Measurements from ENCODE around the gene WDFY4.
A peak's percentile ranks its signal among the peaks of the same experiment; 100 is the strongest.

The WDFY4 gene

DNA sequence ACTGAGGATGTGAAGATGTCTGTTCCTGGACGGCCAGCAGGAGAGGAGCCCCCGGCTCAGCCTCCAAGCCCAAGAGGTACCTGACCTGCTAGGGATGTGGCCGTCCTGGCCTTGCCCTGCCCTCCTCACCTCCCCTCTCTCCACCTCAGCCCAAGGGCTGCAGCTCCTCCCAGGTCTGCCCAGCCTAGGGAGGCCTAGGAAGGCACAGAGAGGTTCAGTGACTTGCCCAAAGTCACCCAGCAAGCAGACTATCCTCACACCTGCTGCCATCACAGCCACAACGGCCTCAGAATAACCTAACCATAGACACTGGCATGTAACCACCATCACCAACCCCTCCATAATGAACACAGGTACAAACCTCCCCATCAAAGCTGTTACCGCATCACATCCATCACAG lies 293.6 kb downstream of the WDFY4 start:
- TF ChIP-seq, protein P1, sequence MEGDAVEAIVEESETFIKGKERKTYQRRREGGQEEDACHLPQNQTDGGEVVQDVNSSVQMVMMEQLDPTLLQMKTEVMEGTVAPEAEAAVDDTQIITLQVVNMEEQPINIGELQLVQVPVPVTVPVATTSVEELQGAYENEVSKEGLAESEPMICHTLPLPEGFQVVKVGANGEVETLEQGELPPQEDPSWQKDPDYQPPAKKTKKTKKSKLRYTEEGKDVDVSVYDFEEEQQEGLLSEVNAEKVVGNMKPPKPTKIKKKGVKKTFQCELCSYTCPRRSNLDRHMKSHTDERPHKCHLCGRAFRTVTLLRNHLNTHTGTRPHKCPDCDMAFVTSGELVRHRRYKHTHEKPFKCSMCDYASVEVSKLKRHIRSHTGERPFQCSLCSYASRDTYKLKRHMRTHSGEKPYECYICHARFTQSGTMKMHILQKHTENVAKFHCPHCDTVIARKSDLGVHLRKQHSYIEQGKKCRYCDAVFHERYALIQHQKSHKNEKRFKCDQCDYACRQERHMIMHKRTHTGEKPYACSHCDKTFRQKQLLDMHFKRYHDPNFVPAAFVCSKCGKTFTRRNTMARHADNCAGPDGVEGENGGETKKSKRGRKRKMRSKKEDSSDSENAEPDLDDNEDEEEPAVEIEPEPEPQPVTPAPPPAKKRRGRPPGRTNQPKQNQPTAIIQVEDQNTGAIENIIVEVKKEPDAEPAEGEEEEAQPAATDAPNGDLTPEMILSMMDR (IDR thresholded peaks at IDR 0.05; ENCODE audit: poor library complexity, severe bottlenecking), result no peak
- ATAC-seq (ENCODE audit: low read depth), result no peak

DNA sequence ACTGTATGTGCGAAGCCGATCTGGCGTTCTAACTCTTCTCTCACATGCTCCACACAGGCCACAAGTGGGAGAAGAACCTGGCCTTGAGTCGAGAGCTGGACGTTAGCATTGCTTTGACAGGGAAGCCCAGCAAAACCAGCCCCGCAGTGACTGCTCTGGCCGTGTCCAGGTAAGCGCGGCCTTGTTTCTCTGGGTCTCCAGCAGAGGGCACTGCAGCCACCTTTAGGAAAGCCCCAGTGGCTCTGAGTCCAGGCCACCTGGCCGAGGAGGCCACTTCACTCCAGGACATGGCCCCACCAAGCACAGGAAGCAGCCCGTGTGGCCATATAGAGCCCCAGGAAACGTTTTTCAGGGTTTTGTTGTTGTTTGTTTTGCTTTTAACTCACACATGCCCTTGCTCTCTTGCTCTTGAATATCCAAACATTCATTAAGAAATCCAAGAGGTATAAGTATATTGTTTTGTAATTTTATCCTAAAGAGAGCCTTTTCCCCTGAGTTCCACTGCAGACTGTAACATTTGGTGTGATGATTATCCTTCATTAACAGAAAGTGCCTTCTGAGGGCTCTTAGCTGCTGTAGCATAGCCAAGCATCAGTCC lies 296.7 kb downstream of the WDFY4 start:
- no peaks in the 10 kb centered on the region for H3K36me3 ChIP-seq (ENCODE audit: low read depth)
- H3K4me3 ChIP-seq (ENCODE audit: severe bottlenecking), result no peak overlapping the region
- TF ChIP-seq, protein P1 (IDR thresholded peaks at IDR 0.05; ENCODE audit: poor library complexity, severe bottlenecking), result peak; percentile 75
- H3K27me3 ChIP-seq (ENCODE audit: insufficient read depth, poor library complexity, severe bottlenecking), result no peaks in the 10 kb centered on the region
- ATAC-seq (ENCODE audit: low read depth), result peak; percentile 71; the same call in 2 of the 3 replicates
- no peak for DNase-seq (ENCODE audit: low spot score)
- no peak overlapping the region for H3K27ac ChIP-seq (ENCODE audit: poor library complexity, severe bottlenecking)
- H3K9me3 ChIP-seq (ENCODE audit: severe bottlenecking), result no peaks in the 10 kb centered on the region
- H3K4me1 ChIP-seq (ENCODE audit: insufficient read depth, poor library complexity, severe bottlenecking), result no peaks in the 10 kb centered on the region

More for the DNA sequence above, 293.6 kb downstream of the WDFY4 start:
- Histone ChIP-seq H3K27ac (ENCODE audit: poor library complexity, severe bottlenecking) (no peak overlapping the region), H3K4me3 (ENCODE audit: severe bottlenecking) (no peak overlapping the region), H3K27me3 (ENCODE audit: insufficient read depth, poor library complexity, severe bottlenecking) (no peaks in the 10 kb centered on the region), H3K4me1 (ENCODE audit: insufficient read depth, poor library complexity, severe bottlenecking) (no peaks in the 10 kb centered on the region), H3K36me3 (ENCODE audit: low read depth) (no peaks in the 10 kb centered on the region), H3K9me3 (ENCODE audit: severe bottlenecking) (no peaks in the 10 kb centered on the region)
- no peak for DNase-seq (ENCODE audit: low spot score)

DNA sequence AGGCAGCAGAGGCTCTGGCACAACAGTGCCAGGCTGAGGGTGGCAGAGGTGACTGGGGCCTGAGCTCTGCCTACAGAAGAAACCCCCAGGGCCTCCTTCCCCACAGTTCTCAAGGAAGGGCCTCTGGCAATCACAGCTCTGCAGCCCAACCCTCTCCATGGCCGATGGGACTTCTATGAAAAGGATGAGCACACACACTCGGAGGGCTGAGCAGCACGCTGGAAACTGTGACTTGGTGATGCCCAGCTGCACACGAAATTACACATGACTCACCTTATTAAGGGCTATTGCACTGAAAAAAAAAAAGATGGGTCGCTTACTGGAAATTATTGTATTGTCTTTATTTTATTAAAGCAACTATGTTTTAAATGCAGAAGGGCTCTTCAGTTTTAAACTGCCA lies 297.9 kb downstream of the WDFY4 start:
- H3K4me1 ChIP-seq (ENCODE audit: insufficient read depth, poor library complexity, severe bottlenecking), result no peaks in the 10 kb centered on the region
- H3K9me3 ChIP-seq (ENCODE audit: severe bottlenecking), result no peaks in the 10 kb centered on the region
- H3K27ac ChIP-seq (ENCODE audit: poor library complexity, severe bottlenecking), result no peak overlapping the region
- H3K4me3 ChIP-seq (ENCODE audit: severe bottlenecking), result no peak overlapping the region
- ATAC-seq (ENCODE audit: low read depth) (no peak), DNase-seq (ENCODE audit: low spot score) (no peak)
- H3K36me3 ChIP-seq (ENCODE audit: low read depth), result no peaks in the 10 kb centered on the region
- no peaks in the 10 kb centered on the region for H3K27me3 ChIP-seq (ENCODE audit: insufficient read depth, poor library complexity, severe bottlenecking)
- TF ChIP-seq, protein P1 (IDR thresholded peaks at IDR 0.05; ENCODE audit: poor library complexity, severe bottlenecking), result no peak

DNA sequence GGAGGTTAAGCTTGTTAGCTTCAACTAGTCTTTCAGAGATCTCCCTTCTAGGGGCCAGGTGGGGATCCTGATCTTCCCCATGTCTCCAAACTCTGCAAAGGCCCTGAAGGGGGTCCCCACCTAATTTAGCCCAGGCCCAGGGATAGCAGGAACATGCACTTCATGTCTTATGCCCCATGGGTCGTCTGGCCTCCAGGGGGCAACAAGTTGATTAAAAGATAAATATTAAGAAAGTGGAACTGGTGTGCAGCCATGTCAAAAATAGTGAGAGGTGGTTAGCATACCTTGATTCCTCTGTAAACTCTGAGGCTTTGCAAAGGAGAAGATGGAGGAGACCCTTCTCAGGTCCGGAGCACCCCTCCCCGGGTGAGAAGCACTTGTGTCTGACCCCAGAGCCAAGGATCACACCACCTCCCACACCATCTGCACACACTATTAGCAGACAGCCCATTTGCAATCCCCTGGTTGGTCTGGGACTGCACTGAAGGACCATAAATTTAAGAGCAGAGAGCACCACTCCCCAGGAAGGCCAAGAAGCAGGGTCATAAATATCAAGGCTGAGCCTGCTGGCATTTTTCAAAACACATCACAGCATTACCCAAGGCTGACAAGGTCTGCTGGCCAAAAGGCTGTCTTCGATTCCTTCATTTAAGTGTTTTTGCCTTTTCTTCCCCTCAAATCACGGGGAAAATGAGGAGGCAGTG lies 299.1 kb downstream of the WDFY4 start:
- H3K4me3 ChIP-seq (ENCODE audit: severe bottlenecking), result no peak overlapping the region
- ATAC-seq (ENCODE audit: low read depth), result no peak
- no peaks in the 10 kb centered on the region for H3K4me1 ChIP-seq (ENCODE audit: insufficient read depth, poor library complexity, severe bottlenecking)
- no peak for DNase-seq (ENCODE audit: low spot score)
- no peaks in the 10 kb centered on the region for H3K9me3 ChIP-seq (ENCODE audit: severe bottlenecking)
- H3K36me3 ChIP-seq (ENCODE audit: low read depth), result no peaks in the 10 kb centered on the region
- TF ChIP-seq, protein P1 (IDR thresholded peaks at IDR 0.05; ENCODE audit: poor library complexity, severe bottlenecking), result no peak
- no peak overlapping the region for H3K27ac ChIP-seq (ENCODE audit: poor library complexity, severe bottlenecking)
- H3K27me3 ChIP-seq (ENCODE audit: insufficient read depth, poor library complexity, severe bottlenecking), result no peaks in the 10 kb centered on the region

DNA sequence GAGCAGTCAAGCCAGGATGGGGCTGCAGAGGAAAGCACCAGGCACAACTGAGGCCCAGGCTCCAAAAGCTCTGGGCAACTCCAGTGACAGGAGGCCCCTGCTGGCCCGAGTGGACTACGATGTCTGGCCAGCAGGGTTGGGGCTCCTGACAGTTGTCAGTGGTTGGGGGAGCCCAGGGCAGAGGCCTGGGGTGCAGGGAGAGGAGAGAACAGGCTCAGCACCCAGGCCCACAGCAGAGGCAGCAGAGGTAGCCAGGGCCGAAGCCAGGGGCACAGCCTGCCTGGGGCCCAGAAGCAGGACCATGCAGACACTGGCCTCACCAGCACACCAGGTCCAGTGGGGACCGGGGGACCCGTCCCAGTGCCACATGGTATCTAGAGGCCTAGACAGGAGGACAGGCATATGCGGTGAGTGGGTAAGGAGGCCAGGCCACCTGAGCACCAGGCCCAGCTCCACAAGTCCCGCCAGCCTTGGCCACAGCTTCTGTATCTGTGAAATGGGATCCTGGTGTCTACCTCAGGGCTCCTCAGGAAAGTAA lies 301.0 kb downstream of the WDFY4 start:
- Histone ChIP-seq H3K27ac (ENCODE audit: poor library complexity, severe bottlenecking) (no peak overlapping the region), H3K4me3 (ENCODE audit: severe bottlenecking) (no peak overlapping the region), H3K9me3 (ENCODE audit: severe bottlenecking) (no peaks in the 10 kb centered on the region), H3K36me3 (ENCODE audit: low read depth) (no peaks in the 10 kb centered on the region), H3K27me3 (ENCODE audit: insufficient read depth, poor library complexity, severe bottlenecking) (no peaks in the 10 kb centered on the region), H3K4me1 (ENCODE audit: insufficient read depth, poor library complexity, severe bottlenecking) (no peaks in the 10 kb centered on the region)
- DNase-seq (ENCODE audit: low spot score) (no peak), ATAC-seq (ENCODE audit: low read depth) (peak; percentile 10; the same call in 1 of the 3 replicates)
- TF ChIP-seq, protein P1 (IDR thresholded peaks at IDR 0.05; ENCODE audit: poor library complexity, severe bottlenecking), result no peak
